WI38 (cell line): ENCODE data around the gene TIMM10B.

Experiments
- H3K4me3 ChIP-seq: 2 replicates; pipeline ENCODE4 v1.5.1; 2011; ENCODE audit warnings: low read depth, mild to moderate bottlenecking, control low read depth, low read length
- TF ChIP-seq, protein P1 (sequence below): IDR thresholded peaks from 2 replicates; pipeline ENCODE4 v1.5.1; 2012; ENCODE audit warnings: low read depth, mild to moderate bottlenecking, control low read depth, low read length

The TIMM10B gene, protein sequence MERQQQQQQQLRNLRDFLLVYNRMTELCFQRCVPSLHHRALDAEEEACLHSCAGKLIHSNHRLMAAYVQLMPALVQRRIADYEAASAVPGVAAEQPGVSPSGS

DNA sequence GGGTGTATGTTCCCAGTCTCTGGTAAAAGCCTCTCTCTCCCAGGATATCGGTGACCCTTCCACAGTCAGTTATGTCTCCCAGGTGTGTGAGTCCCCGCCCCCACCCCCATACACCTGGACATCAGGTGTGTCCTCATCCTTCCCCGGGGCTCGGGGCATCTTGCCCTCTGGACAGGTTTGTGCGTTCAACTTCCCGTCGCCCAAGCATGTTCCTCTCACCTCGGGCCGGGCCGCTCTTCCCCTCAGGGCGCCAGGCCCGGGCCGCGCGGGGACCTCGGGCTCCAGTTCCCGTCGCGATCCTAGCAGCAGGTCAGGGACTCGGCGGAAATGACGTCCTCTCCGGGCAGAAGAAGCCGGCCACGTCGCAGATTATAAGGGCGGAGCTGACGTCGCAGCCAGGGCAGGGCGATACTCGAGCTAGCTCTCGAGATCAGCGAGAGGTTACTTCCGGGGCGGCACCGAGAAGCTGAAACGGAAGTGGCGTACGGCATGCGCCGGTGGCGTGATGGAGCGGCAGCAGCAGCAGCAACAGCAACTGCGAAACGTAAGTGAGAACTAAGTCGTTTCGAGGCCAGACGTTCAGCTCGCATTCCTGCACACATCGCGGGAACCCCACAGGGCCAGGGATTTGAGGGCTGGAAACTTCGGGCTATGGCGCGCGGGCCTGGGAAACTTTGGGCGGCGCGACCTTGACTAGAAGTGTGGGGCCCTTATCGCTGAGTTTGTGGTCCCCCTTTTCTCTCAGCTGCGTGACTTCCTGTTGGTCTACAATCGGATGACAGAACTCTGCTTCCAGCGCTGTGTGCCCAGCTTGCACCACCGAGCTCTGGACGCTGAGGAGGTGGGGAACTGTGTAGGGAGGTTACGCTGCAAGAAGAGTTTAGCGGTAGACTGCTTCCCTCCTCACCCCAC lies at the start of gene TIMM10B, which contains the start of gene ARFIP2:
Gene TIMM10B (plus strand): TSS at position 490 of the 912 bp plus-strand sequence. CDS start 16 bp downstream, at position 506.
Gene ARFIP2 (minus strand): TSS at position 320 of the 912 bp plus-strand sequence. CDS start 910 bp downstream, outside the sequence.
- TF ChIP-seq, protein P1, sequence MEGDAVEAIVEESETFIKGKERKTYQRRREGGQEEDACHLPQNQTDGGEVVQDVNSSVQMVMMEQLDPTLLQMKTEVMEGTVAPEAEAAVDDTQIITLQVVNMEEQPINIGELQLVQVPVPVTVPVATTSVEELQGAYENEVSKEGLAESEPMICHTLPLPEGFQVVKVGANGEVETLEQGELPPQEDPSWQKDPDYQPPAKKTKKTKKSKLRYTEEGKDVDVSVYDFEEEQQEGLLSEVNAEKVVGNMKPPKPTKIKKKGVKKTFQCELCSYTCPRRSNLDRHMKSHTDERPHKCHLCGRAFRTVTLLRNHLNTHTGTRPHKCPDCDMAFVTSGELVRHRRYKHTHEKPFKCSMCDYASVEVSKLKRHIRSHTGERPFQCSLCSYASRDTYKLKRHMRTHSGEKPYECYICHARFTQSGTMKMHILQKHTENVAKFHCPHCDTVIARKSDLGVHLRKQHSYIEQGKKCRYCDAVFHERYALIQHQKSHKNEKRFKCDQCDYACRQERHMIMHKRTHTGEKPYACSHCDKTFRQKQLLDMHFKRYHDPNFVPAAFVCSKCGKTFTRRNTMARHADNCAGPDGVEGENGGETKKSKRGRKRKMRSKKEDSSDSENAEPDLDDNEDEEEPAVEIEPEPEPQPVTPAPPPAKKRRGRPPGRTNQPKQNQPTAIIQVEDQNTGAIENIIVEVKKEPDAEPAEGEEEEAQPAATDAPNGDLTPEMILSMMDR = no peak
- peak within 1 kb of the TSS; percentile 80 for H3K4me3 ChIP-seq

DNA sequence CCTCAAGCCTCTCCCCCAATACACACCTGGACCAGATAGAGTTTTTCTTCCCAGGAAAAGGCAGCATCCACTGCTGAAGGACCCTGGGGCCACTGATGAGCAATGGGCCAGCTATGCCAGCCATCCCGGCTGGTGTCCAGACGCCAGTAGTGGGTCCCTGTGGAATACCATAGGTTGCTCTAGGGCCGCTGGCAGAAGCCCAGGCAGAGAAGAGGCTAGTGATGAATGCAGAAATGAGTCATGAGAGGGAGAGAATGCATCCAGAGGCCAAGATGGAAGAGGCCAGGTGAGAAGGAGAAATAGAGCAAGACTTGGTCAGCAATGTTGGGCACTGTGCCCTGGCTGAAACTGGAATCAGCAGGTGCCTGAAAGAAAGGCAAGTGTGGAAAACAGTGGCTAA lies 49.4 kb upstream of the TIMM10B start:
- no peak overlapping the region for H3K4me3 ChIP-seq
- TF ChIP-seq, protein P1 = no peak

DNA sequence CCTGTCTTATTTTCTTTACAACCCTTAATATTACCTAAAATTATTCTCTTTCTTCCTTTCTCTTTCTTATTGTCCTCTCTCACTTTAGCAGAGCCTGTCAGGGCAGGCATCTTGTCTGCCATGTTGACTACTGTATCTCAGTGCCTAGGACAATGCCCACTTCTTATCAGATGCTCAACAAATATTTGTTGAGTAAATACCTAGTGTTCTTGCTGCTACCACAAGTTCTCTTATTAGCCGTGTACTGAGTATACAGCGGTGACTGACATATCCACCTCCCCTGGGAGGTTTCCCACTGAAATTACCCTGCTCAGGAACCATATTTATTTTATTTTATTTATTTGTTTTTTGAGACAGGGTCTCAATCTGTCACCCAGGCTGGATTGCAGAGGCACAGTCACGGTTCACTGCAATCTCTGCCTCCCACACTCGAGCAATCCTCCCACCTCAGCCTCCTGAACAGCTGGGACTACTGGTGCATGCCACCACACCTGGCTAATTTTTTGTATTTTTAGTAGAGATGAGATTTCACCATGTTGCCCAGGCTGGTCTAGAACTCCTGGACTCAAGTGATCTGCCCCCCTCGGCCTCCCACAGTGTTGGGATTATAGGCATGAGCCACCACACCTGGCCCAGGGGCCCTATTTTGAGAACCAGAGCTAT lies 47.2 kb upstream of the TIMM10B start:
- H3K4me3 ChIP-seq = no peak overlapping the region
- TF ChIP-seq, protein P1 = no peak

DNA sequence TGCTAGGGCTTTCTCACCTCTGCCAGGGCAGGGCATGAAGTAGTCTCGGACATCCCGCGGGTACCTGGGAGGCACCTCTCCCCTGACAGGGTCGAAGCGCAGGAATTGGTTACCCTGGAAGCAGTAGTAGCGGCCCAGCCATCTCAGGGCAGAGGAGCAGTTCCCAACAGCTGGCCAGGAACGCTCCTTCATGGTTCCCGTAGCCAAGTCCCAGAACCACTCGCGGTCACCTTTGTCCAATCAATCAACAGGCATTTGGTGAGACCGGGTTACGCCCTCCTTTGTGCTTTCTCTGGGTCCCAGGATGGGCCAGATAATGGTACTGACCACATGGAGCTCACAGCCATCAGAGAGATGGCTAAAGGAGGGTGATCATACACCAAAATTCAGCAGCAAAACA lies 43.9 kb upstream of the TIMM10B start:
- no peak overlapping the region for H3K4me3 ChIP-seq
- TF ChIP-seq, protein P1 = no peak

DNA sequence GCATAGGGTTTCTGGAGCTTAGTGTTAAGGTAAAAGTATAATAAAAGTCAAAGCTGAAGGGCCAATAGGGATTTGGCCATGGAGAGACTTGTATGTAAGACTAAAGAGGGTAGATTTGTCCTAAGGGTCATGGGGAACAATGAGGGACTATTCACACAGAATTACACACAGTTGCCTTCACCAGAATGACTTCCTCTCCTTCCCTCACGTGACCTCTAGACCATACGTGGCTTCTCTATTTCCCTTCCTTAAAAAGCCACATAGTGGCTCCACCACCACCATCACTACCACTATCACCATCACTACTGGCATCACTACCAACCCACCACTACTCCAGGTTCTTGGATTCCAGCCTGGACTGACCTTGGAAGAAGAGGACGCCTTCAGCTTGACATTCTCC lies 43.3 kb upstream of the TIMM10B start:
- no peak overlapping the region for H3K4me3 ChIP-seq
- TF ChIP-seq, protein P1 = no peak

DNA sequence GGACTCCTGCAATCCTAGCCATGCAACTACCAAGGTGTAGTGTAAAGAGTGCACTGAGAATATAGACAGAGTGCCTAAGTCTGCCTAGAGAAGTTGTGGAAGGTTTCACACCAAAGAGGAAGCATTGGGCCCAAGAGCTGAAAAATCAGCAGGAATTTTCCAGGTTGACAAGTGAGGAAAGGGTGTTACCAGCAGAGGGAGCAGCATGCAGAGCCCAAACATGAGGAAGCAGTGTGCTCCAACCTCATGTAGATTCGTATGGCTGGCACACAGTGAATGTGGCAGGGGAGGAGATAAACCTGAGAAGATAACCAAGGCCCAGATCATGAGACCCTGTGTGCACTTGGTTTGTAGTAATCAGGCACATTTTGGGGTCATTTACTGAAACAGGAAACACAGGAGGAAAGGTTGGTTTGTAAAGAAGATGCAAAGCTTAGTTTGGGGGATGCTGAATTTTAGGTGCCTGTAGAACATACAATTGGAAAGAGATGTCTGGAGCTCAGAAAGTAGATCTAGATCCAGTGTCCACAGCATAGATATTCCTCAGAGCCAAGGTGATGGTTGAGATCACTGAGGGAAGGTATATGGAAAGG lies 42.2 kb upstream of the TIMM10B start:
- TF ChIP-seq, protein P1 = peak; percentile 70
- no peak overlapping the region for H3K4me3 ChIP-seq
